Endometrial microvascular endothelial cells (primary cell): ENCODE results near the gene INPPL1. TPM values are rescaled to one million over a fixed set of nuclear protein-coding genes. Genes with fewer than 3 reads are reported as not detected.
"Not testable (repeated sequence)": the region's sequence is repeated elsewhere in the genome, so short reads cannot be mapped to it uniquely, and the experiment has no call there.

ENCODE experiments used
- in situ Hi-C: cut with HindIII; loops from 2 replicates; pipeline ENCODE4 v1.10.0; 2017; ENCODE audit warnings: low sequenced_read_pairs, low pct_unique_long_range_greater_than_20kb; ENCODE audit errors: inconsistent ontology term
- total RNA-seq: library from RNA; depleted of rRNA; stranded (reverse); fragments of >200 nt; gene quantifications from one replicate; pipeline ENCODE4 v1.2.3, GENCODE V29; 2015; ENCODE audit errors: inconsistent ontology term

INPPL1 gene
- total RNA-seq, 1 donor from 2014 or later, result 45.4 TPM

DNA sequence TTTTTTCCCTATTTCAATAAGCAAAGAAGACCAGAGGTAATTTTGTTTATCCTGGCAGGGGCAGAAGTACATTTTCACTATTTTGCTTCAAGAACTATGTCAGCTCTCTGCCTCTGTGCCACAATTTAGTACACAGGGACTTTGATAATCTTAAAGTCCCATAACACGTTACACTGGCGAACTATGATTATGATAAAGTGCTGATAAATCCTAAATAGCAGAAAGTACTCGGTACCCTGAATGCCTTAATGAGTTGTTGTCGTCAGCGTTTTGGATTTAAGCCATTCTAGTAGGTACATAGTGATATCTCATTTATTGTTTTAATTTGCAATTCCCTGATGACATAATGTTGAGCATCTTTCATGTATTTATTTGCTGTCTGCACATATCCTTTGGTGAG lies 36.0 kb downstream of the INPPL1 start:
- in situ Hi-C loops, result no loop called here

- in situ Hi-C loops, result no loop called here
Measured at GRCh38 chr11:72263361-72263760, 38.8 kb downstream of the INPPL1 start.

DNA sequence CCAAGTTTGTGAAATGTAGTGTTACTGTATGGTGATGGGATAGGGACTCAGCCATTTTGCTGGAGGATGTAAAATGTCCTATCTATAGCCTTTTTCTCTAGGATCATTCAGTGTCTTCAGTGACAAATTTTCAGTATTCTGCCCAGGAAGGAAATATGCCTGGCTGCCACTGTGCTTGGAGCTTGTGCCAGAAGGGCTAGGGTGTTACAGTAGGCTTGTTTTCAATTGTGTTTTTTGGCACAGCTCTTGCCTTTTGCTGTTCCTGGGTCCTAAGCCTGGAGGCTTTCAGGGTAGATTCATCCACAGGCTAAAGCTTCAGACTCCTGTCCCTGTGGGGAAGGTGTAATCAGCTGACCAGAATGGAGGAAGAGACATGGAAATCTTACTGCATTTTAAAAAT lies 41.4 kb downstream of the INPPL1 start:
- in situ Hi-C loops, result no loop called here

DNA sequence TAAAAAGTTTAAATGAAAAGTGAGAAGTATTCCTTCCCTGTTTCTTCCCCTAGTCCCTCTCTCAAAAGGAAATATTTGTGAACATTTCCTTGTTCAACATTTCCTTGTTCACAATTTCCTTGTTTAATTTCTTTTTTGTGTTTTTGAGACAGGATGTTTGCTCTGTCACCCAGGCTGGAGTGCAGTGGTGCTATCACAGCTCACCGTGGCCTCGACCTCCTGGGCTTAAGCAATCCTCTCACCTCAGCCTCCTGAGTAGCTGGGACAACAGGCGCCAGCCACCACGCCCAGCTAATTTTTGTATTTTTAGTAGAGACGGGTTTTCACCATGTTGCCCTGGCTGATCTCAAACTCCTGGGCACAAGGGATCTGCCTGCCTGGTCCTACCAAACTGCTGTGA lies 42.4 kb downstream of the INPPL1 start:
- in situ Hi-C loops, result not testable (repeated sequence)

GRCh38 chr11:72267956-72268617 lies 43.5 kb downstream of the INPPL1 start:
- in situ Hi-C loops, result no loop called here

DNA sequence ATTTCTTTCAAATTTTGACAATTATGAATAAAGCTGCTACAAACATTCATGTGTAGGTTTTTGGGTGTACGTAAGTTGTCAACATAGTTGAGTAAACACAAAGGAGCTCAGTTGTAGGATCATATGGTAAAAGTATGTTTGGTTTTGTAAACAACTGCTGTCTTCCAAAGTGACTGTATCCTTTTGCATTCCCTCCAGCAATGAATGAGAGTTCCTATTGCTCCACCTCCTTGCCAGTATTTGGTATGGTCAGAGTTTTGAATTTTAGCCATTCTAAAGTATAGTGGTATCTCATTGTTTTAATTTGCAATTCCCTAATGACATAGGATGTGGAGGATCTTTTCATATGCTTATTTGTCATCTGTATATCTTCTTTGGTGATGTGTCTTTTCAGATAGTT lies 47.4 kb downstream of the INPPL1 start:
- in situ Hi-C loops, result no loop called here

DNA sequence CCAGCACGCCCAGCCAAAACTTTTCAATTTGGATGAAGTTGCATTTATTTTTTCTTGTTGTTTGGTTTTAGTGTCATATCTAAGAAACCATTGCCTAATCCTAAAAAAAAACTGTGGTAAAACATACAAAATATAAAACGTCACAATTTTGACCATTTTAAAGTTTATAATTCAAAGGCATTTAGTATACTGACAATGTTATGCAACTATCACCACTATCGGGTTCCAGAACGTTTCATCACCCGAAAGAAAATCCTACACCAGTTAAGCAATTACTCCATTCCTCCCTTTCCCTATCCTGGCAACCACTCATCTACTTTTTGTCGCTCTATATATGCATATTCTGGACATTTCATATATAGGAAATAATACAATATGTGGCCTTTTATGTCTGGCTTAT lies 49.9 kb downstream of the INPPL1 start:
- in situ Hi-C loops, result no loop called here

GRCh38 chr11:72278905-72279304 lies 54.3 kb downstream of the INPPL1 start:
- in situ Hi-C loops, result no loop called here

DNA sequence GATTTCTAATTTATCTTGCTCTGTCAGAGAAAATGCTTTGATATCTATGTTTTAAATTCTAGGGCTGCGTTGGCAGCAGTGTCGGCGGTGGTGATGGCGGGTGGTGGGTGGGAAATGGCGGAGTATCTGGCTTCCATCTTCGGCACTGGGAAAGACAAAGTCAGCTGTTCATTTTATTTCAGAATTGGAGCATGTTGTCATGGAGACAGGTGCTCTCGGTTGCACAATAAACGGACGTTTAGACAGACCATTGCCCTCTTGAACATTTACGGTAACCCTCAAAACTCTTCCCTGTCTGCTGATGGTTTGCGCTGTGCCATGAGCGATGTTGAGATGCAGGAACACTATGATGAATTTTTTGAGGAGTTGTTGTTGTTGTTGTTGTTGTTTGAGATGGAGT lies 55.5 kb downstream of the INPPL1 start:
- in situ Hi-C loops, result no loop called here

DNA sequence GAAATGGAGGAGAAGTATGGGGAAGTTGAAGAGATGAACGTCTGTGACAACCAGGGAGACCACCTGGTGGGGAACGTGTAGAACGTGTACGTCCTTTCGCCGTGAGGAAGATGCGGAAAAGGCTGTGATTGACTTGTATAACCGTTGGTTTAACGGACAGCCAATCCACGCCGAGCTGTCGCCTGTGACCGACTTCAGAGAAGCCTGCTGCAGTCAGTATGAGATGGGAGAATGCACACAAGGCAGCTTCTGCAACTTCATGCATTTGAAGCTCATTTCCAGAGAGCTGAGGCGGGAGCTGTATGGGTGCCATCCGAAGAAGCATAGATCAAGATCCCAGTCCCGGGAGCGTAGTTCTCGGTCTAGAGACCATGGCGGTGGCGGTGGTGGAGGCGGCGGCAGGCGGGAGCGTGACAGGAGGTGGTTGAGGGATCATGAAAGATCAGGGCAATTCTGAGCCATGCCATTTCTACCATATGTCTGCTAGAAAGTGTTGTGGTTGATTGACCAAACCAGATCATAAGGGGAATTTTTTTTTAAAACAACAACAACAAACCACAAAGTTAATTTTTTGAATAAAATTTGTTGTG lies 56.3 kb downstream of the INPPL1 start:
- in situ Hi-C loops, result no loop called here

DNA sequence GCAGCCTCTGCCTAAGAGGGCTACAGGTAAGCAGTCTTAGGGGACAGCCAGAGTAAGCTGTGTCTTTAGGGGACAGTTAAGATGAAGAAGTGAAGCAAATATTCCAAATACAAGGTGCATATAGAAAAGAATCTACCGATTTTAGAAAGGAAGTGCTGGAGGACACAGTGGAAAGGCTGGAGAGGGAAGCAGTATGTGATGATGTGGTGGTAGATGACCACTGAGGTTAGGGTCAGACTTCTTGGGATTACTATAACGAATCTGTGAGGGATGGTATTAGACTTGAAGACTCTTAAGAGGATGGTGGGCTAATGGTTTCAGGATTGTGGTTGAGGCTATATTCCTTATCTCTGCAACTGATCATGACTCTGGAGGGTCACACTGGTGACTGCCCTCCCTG lies 59.4 kb downstream of the INPPL1 start:
- in situ Hi-C loops, result no loop called here

GRCh38 chr11:72287293-72287692 lies 62.7 kb downstream of the INPPL1 start:
- in situ Hi-C loops, result no loop called here

Other genes starting within 250 kb of the INPPL1 start
- 8.8 TPM for gene IL18BP, start 225.9 kb upstream of the INPPL1 start, total RNA-seq
- 112 TPM for gene NUMA1, start 144.2 kb upstream of the INPPL1 start, total RNA-seq
- 1.1 TPM for gene LRRC51, start 143.9 kb upstream of the INPPL1 start, total RNA-seq
- gene LAMTOR1, start 121.5 kb upstream of the INPPL1 start, total RNA-seq, result 138 TPM
- not detected for gene TOMT, start 118.8 kb upstream of the INPPL1 start, total RNA-seq
- 48.1 TPM for gene ANAPC15, start 112.1 kb upstream of the INPPL1 start, total RNA-seq
- gene FOLR3, start 89.0 kb upstream of the INPPL1 start, total RNA-seq, result not detected
- not detected for gene FOLR1, start 32.6 kb upstream of the INPPL1 start, total RNA-seq
- gene FOLR2, start 8.0 kb upstream of the INPPL1 start, total RNA-seq, result not detected
- gene PHOX2A, start 19.4 kb downstream of the INPPL1 start, total RNA-seq, result not detected
- 71.7 TPM for gene CLPB, start 209.8 kb downstream of the INPPL1 start, total RNA-seq